ENCODE measurements around the gene ICAM5. TPM values are rescaled to one million over a fixed set of nuclear protein-coding genes. Genes with fewer than 3 reads are reported as not detected.

ICAM5 gene
- total and polyA plus RNA-seq, 9 of the 15 experiments (the other 6 are each of a cell fraction or from before 2014, with no cell fraction given): 0.10 to 114 (median 13.7) TPM

GRCh38 chr19:10332965-10333757, 43.4 kb downstream of the ICAM5 start, which contains the start of gene RAVER1 (continued):
- TF ChIP-seq TAL1 (IDR thresholded peaks at IDR 0.05) (peak; percentile 3; the same call in 1 of the 2 replicates), PCBP1 (IDR thresholded peaks at IDR 0.05; ENCODE audit: low read depth, low read length, poor library complexity, severe bottlenecking) (peak; percentile 68), ARID4B (CRISPR knock-in tag; IDR thresholded peaks at IDR 0.05) (peak; percentile 67), ZNF124 (CRISPR knock-in tag; IDR thresholded peaks at IDR 0.05) (no peak), KAT7 (CRISPR knock-in tag; IDR thresholded peaks at IDR 0.05; ENCODE audit: borderline replicate concordance) (peak; percentile 69; the same call in 1 of the 2 replicates), NFE2 (IDR thresholded peaks at IDR 0.05; ENCODE audit: low read depth) (0 out of 2 replicates have a peak, but pooled peaks have one; percentile 17), TEAD1 (CRISPR knock-in tag; IDR thresholded peaks at IDR 0.05) (peak in 1 of 2 experiments; percentile 65; a peak in 1 of 4 replicates), TAF1 (IDR thresholded peaks at IDR 0.05; ENCODE audit: control insufficient read depth, extremely low read depth, insufficient read depth, low read length, severe bottlenecking) (peak; percentile 96), TRIM24 (IDR thresholded peaks at IDR 0.05) (peak in 1 of 2 experiments; percentile 68; a peak in 2 of 4 replicates), HMGN3 (IDR thresholded peaks at IDR 0.05; ENCODE audit: borderline replicate concordance, extremely low read depth, insufficient read length, low read depth, low read length) (peak; percentile 90), ZNF830 (CRISPR knock-in tag; IDR thresholded peaks at IDR 0.05) (peak; percentile 79; the same call in 1 of the 2 replicates), KLF6 (CRISPR knock-in tag; IDR thresholded peaks at IDR 0.05; ENCODE audit: borderline replicate concordance) (0 out of 2 replicates have a peak, but pooled peaks have one; percentile 25), BCLAF1 (IDR thresholded peaks at IDR 0.05; ENCODE audit: borderline replicate concordance in 1 of 2, control insufficient read depth in 1 of 2, low read depth in 2 of 2, low read length in 1 of 2) (peak in 1 of 2 experiments; percentile 93; a peak in 2 of 4 replicates), TAF15 (IDR thresholded peaks at IDR 0.05; ENCODE audit: low read depth, low read length) (no peak), HDAC2 (IDR thresholded peaks at IDR 0.05) (peak; percentile 77; the same call in 1 of the 2 replicates), RBM22 (IDR thresholded peaks at IDR 0.05; ENCODE audit: low read depth, low read length, poor library complexity, severe bottlenecking) (peak; percentile 82), SAFB (IDR thresholded peaks at IDR 0.05; ENCODE audit: borderline replicate concordance, low read depth, low read length) (peak; percentile 89), CXXC5 (CRISPR knock-in tag; IDR thresholded peaks at IDR 0.05) (peak; percentile 84), ASH1L (IDR thresholded peaks at IDR 0.05; ENCODE audit: borderline replicate concordance, low read depth, partially characterized antibody) (peak; percentile 66)

Measured in K562 (cell line).